Measurements from ENCODE around the gene DCLK1. TPM values are rescaled to one million over a fixed set of nuclear protein-coding genes. Genes with fewer than 3 reads are reported as not detected.

DCLK1 gene
- total RNA-seq, 1 experiment from 2014 or later = 36.2 TPM

DNA sequence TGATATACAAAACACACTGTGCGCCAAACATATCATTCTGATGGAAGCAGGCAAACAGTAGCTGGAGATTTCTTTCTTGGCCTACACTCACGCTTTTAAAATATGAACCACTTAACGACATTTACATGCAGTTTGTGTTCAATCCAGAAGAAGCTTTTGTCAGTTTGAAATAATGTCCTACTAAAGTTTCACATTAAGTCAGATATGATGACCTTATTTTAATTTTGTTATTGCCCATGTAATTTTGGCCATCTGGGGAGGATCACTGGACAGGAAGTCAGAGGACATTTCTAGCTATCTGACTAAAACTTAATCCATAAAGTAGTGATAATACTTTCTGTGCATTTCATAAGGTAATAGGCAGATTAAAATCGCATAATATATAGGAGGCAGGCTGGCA is 98.1 kb downstream of the DCLK1 start:
- no peak overlapping the region for H3K4ac ChIP-seq (ENCODE audit: low read depth, low read length)
- no peaks in the 10 kb centered on the region for H3K27me3 ChIP-seq (ENCODE audit: insufficient read depth, low read length)
- H3K4me2 ChIP-seq (ENCODE audit: insufficient read depth, insufficient read length, low read length) = no peak overlapping the region
- H3T11ph ChIP-seq (ENCODE audit: low read length) = no peak overlapping the region
- H3K9me3 ChIP-seq (ENCODE audit: control insufficient read depth, low read depth, low read length) = no peaks in the 10 kb centered on the region
- H4K91ac ChIP-seq (ENCODE audit: insufficient read length, low read depth, low read length) = no peak overlapping the region
- TF ChIP-seq, protein P1, sequence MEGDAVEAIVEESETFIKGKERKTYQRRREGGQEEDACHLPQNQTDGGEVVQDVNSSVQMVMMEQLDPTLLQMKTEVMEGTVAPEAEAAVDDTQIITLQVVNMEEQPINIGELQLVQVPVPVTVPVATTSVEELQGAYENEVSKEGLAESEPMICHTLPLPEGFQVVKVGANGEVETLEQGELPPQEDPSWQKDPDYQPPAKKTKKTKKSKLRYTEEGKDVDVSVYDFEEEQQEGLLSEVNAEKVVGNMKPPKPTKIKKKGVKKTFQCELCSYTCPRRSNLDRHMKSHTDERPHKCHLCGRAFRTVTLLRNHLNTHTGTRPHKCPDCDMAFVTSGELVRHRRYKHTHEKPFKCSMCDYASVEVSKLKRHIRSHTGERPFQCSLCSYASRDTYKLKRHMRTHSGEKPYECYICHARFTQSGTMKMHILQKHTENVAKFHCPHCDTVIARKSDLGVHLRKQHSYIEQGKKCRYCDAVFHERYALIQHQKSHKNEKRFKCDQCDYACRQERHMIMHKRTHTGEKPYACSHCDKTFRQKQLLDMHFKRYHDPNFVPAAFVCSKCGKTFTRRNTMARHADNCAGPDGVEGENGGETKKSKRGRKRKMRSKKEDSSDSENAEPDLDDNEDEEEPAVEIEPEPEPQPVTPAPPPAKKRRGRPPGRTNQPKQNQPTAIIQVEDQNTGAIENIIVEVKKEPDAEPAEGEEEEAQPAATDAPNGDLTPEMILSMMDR (conservative IDR thresholded peaks at IDR 0.05) = no peak
- no peak for DNase-seq
- no peak overlapping the region for H3K23ac ChIP-seq (ENCODE audit: insufficient read length, low read depth, low read length)
- H2BK15ac ChIP-seq (ENCODE audit: low read depth, low read length) = no peak overlapping the region
- H4K8ac ChIP-seq (replicated peaks; ENCODE audit: insufficient read length, low read depth, low read length) = no peak overlapping the region
- no peak overlapping the region for H2BK20ac ChIP-seq (ENCODE audit: low read depth, low read length, poor library complexity, severe bottlenecking)
- H2BK12ac ChIP-seq (ENCODE audit: insufficient read length, low read depth, low read length) = no peak overlapping the region
- no peaks in the 10 kb centered on the region for H4K20me1 ChIP-seq (ENCODE audit: control insufficient read depth, insufficient read depth, insufficient read length)
- no peak overlapping the region for H3K27ac Mint-ChIP-seq
- no peak overlapping the region for H3K4me3 Mint-ChIP-seq
- H4K5ac ChIP-seq (ENCODE audit: insufficient read length, low read depth, low read length) = no peak overlapping the region
- no peak overlapping the region for H2AK5ac ChIP-seq (ENCODE audit: insufficient read length, low read length)
- no CpG with 5 or more reads among the region's 4 CpGs for WGBS (ENCODE audit: extremely low coverage, insufficient read length, low lambda C conversion rate)
- H3K27me3 Mint-ChIP-seq (ENCODE audit: low read depth) = no peaks in the 10 kb centered on the region
- no peak overlapping the region for H3K9ac ChIP-seq (ENCODE audit: extremely low read depth, insufficient read length, low read length)
- peaks cover 17 to 20% of the 10 kb centered on the region in 2 experiments for H3K4me1 Mint-ChIP-seq
- no peak overlapping the region for H2BK120ac ChIP-seq (ENCODE audit: low read depth, low read length, poor library complexity, severe bottlenecking)
- no peak overlapping the region for H3K56ac ChIP-seq (ENCODE audit: insufficient read length, low read depth, low read length)
- no peaks in the 10 kb centered on the region for H3K9me3 Mint-ChIP-seq
- H3K14ac ChIP-seq (ENCODE audit: insufficient read depth, low read length) = no peak overlapping the region
- no peak overlapping the region for H2BK5ac ChIP-seq (ENCODE audit: insufficient read length, low read length)
- no peaks in the 10 kb centered on the region for H3K23me2 ChIP-seq (ENCODE audit: insufficient read length, low read depth, low read length, poor library complexity, severe bottlenecking)
- peaks cover 3% of the 10 kb centered on the region; the same call in 1 of the 2 replicates for H3K4me1 ChIP-seq (ENCODE audit: insufficient read depth, low read length)
- no peak overlapping the region for H3K27ac ChIP-seq (ENCODE audit: insufficient read length, low read depth, low read length)
- no peak overlapping the region for H3K18ac ChIP-seq (ENCODE audit: insufficient read length, low read depth, low read length)
- H3K79me1 ChIP-seq (ENCODE audit: insufficient read depth, low read depth, low read length, poor library complexity, severe bottlenecking) = no peaks in the 10 kb centered on the region
- no peaks in the 10 kb centered on the region for H3K79me2 ChIP-seq (ENCODE audit: insufficient read depth, low read length)
- H3K36me3 Mint-ChIP-seq (ENCODE audit: insufficient read depth in 1 of 3, low read depth in 3 of 3) = peaks cover 0 to 3% (median 2%) of the 10 kb centered on the region in 3 experiments; a peak in 3 of 7 replicates
- H2AFZ ChIP-seq (ENCODE audit: low read length) = no peak overlapping the region
